Measurements from ENCODE around the gene PODN.

PODN gene

GRCh38 chr1:53129891-53130597 is 68.0 kb downstream of the PODN start:
- no peak for TF ChIP-seq ZFX (IDR thresholded peaks at IDR 0.05)
- TF ChIP-seq CTCF (conservative IDR thresholded peaks at IDR 0.05) = no peak
- no peak overlapping the region for H3K27ac ChIP-seq

DNA sequence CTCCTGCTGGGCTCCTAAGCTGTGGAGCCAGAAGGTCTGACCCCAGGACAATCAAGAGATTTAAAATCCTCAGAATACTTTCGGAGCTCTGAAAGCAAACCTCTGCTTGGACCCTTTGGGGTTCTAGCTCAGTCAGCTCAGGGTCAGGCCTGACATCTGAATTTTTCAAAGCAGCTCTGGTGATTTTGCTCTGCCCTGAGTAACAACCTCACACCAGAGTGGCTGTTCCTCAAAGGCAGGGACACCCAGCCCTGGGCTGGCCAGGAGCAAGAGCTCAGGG is 68.5 kb downstream of the PODN start:
- no peak for TF ChIP-seq ZFX (IDR thresholded peaks at IDR 0.05)
- no peak for TF ChIP-seq CTCF (conservative IDR thresholded peaks at IDR 0.05)
- no peak overlapping the region for H3K27ac ChIP-seq

DNA sequence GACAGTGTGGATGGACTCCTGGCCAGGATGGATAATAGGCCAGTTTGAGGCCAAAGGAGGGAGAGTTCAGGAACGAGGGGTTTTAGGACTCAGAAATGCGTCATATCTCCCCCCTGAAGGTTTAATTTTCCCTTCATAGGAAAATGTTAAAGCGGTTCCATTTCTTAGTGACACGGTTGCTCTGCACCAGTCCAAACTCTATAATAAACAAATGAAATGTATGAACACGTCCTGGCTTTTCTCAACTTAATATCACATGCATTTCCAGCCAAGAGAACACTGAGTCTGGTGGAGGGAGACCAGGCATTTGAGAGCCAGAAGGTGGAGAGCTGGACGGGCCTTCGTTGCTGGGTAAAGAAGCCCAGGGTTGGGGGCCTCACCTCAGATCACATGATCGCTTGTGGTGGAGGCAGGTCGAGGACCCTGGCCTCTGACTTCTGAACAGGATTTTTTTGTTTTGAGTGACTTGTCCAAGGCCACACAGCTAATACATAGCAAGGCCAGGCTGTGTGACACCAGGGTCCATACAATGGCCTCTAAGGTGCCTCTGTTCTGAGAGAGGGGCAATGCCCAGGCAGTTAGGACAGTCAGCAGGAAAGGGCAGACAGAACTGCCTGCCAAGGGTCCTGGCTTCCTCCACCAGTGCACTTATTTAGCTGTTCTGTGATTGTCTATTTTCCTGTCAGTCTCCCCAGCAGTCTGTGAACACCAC is 69.0 kb downstream of the PODN start:
- no peak overlapping the region for H3K27ac ChIP-seq
- TF ChIP-seq CTCF (conservative IDR thresholded peaks at IDR 0.05) (no peak), ZFX (IDR thresholded peaks at IDR 0.05) (no peak)

DNA sequence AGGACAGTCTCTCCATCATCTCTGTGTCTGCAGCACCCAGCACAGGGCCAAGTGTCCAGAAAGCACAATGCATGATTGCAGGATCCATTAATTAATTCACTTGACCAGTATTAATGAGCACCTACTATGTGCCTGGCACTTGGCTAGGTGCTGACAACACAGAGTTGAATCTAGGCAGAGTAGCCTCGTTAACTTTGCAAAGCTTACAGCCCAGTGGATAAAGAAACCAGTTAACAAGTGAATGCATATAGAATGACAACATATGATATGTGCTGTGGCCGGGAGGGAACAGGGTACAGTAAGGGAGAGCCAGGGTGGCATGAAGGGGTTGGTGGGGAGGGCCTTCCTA is 69.6 kb downstream of the PODN start:
- TF ChIP-seq CTCF (conservative IDR thresholded peaks at IDR 0.05) (no peak), ZFX (IDR thresholded peaks at IDR 0.05) (no peak)
- H3K27ac ChIP-seq = no peak overlapping the region

DNA sequence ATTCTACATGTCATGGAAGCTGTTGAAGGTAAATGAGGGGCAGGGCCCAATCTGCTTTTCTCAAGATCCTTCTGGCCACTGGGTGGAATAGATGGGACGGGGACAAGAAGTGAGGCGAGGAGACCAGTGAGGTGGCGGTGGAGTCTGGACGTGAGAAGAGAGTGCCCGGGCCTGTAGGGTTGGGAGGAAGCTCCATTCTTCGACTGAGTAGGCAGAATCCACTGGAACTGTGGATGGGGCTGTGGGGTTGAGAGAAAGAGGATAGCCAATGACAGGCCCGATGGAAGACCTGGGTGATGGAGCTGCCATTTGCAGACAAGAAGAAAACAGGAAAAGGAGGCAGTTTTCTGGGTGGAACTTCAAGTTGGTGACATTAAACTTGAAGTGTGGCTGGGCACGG is 70.2 kb downstream of the PODN start:
- TF ChIP-seq ZFX (IDR thresholded peaks at IDR 0.05) = no peak
- no peak for TF ChIP-seq CTCF (conservative IDR thresholded peaks at IDR 0.05)
- H3K27ac ChIP-seq = no peak overlapping the region

DNA sequence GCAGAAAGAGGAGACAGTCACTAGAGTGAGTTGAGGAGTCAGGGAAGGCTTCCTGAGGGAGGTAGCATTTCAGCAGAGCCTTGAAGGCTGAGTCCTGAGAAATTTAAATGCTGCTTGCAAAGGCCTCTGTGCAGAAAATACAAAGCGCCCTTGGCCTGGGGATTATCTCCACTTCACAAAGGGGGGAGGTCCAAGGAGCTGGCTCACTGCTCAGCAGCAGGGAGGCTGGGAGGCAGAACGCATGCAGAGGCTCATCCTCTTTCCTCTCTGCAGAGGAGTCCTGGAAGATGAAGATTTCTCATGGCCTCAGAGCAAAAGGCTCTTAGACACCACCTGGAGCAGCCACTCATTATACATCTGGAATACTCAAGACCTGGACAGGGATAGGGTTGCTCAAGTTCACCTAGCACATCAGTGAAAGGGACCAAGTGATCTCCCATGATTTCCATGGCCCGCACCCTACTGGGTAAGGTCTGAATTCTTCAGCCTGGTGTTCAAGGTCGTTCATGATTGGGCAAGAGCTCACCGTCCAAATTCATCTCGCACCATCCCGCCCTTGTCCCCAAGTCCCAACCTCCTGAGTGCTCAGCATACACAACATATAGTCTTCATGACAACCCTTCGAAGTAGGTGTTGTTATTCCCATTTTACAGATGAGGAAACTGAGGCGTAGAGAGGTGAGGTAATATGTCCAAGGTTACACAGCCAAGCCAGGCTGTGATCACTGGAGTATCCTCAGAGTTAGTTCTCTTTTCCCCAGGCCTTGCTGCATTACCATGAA is 71.4 kb downstream of the PODN start:
- H3K27ac ChIP-seq = no peak overlapping the region
- TF ChIP-seq ZFX (IDR thresholded peaks at IDR 0.05) (no peak), CTCF (conservative IDR thresholded peaks at IDR 0.05) (no peak)

DNA sequence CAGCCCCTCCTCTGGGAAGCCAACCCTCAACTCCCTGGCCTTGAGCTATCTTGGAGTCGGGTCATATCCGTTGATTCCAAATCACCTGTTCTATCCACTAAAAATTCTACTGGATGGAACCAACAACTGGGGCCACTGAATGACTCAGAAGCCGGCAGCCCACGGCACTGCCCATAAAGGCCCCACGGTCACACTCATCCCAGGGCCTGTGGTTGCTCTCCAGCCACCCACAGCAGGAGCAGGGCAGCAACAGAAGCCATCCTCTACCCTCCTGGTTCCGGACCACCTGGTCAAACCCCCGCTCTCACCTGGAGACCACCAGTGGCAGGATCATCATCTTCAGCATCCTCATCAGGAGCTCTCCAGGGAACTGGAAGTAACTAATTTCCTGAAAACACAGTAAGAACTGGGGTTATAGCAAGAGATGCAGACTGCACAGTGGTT is 72.1 kb downstream of the PODN start:
- H3K27ac ChIP-seq = no peak overlapping the region
- no peak for TF ChIP-seq ZFX (IDR thresholded peaks at IDR 0.05)
- no peak for TF ChIP-seq CTCF (conservative IDR thresholded peaks at IDR 0.05)
